H9 (cell line): ENCODE data around the gene MYOM1. TPM values are rescaled to one million over a fixed set of nuclear protein-coding genes. Genes with fewer than 3 reads are reported as not detected.

Experiments used
- DNase-seq: peaks from one replicate; pipeline ENCODE4 v3.0.0-alpha.2; 2017
- H2AFZ ChIP-seq: one replicate; pipeline ENCODE4 v1.6.1; 2013; ENCODE audit warnings: mild to moderate bottlenecking, low read length, control low read depth, moderate library complexity
- H2AK5ac ChIP-seq: 2 replicates; pipeline ENCODE4 v1.6.1; 2013; ENCODE audit warnings: low read length, control low read depth, mixed read lengths; ENCODE audit not compliant: insufficient read length
- H2BK120ac ChIP-seq: one replicate; pipeline ENCODE4 v1.6.1; 2013; ENCODE audit warnings: low read depth, mild to moderate bottlenecking, low read length, control low read depth, inconsistent platforms; ENCODE audit not compliant: poor library complexity, severe bottlenecking
- H2BK12ac ChIP-seq: 2 replicates; pipeline ENCODE4 v1.6.1; 2013; ENCODE audit warnings: low read length, control low read depth, mixed read lengths, low read depth; ENCODE audit not compliant: insufficient read length
- H2BK15ac ChIP-seq: 2 replicates; pipeline ENCODE4 v1.6.1; 2013; ENCODE audit warnings: low read depth, low read length, control low read depth
- H2BK20ac ChIP-seq: one replicate; pipeline ENCODE4 v1.6.1; 2013; ENCODE audit warnings: low read depth, mild to moderate bottlenecking, low read length, control low read depth, inconsistent platforms; ENCODE audit not compliant: poor library complexity, severe bottlenecking
- H2BK5ac ChIP-seq: 2 replicates; pipeline ENCODE4 v1.6.1; 2013; ENCODE audit warnings: low read length, control low read depth, mixed read lengths; ENCODE audit not compliant: insufficient read length
- H3K14ac ChIP-seq: 2 replicates; pipeline ENCODE4 v1.6.1; 2013; ENCODE audit warnings: low read length, control low read depth; ENCODE audit not compliant: insufficient read depth
- H3K18ac ChIP-seq: 2 replicates; pipeline ENCODE4 v1.6.1; 2013; ENCODE audit warnings: low read depth, mild to moderate bottlenecking, mixed read lengths, low read length, control low read depth; ENCODE audit not compliant: insufficient read length
- H3K23ac ChIP-seq: 2 replicates; pipeline ENCODE4 v1.6.1; 2013; ENCODE audit warnings: low read length, control low read depth, mixed read lengths, low read depth; ENCODE audit not compliant: insufficient read length
- H3K23me2 ChIP-seq: 2 replicates; pipeline ENCODE4 v1.6.1; 2013; ENCODE audit warnings: low read depth, mild to moderate bottlenecking, mixed read lengths, low read length, control low read depth; ENCODE audit not compliant: insufficient read length, poor library complexity, severe bottlenecking
- H3K27ac ChIP-seq: 2 replicates; pipeline ENCODE4 v1.5.1; 2013; ENCODE audit warnings: low read length, control low read depth, mixed read lengths, low read depth; ENCODE audit not compliant: insufficient read length
- H3K27me3 ChIP-seq: 2 replicates; pipeline ENCODE4 v1.6.1; 2013; ENCODE audit warnings: low read length, control low read depth, inconsistent platforms; ENCODE audit not compliant: insufficient read depth
- H3K4ac ChIP-seq: 2 replicates; pipeline ENCODE4 v1.6.1; 2013; ENCODE audit warnings: low read depth, mild to moderate bottlenecking, control low read depth, inconsistent platforms, low read length, moderate library complexity
- H3K4me1 ChIP-seq: 2 replicates; pipeline ENCODE4 v1.6.1; 2013; ENCODE audit warnings: low read length, control low read depth, inconsistent platforms; ENCODE audit not compliant: insufficient read depth
- H3K4me2 ChIP-seq: 2 replicates; pipeline ENCODE4 v1.6.1; 2013; ENCODE audit warnings: low read length, control low read depth, mixed read lengths; ENCODE audit not compliant: insufficient read length, insufficient read depth
- H3K56ac ChIP-seq: 2 replicates; pipeline ENCODE4 v1.6.1; 2013; ENCODE audit warnings: low read depth, mild to moderate bottlenecking, mixed read lengths, low read length, control low read depth; ENCODE audit not compliant: insufficient read length
- H3K79me1 ChIP-seq: 2 replicates; pipeline ENCODE4 v1.6.1; 2013; ENCODE audit warnings: low read depth, mild to moderate bottlenecking, moderate library complexity, low read length, control low read depth, inconsistent platforms; ENCODE audit not compliant: insufficient read depth, poor library complexity, severe bottlenecking
- H3K79me2 ChIP-seq: 2 replicates; pipeline ENCODE4 v1.6.1; 2013; ENCODE audit warnings: low read length, control low read depth, inconsistent platforms; ENCODE audit not compliant: insufficient read depth
- H3K9ac ChIP-seq: 2 replicates; pipeline ENCODE4 v1.6.1; 2013; ENCODE audit warnings: low read length, control low read depth, mixed read lengths; ENCODE audit not compliant: insufficient read length; ENCODE audit errors: extremely low read depth
- H3K9me3 ChIP-seq: one replicate; pipeline ENCODE4 v1.6.1; 2013; ENCODE audit warnings: low read depth, low read length, inconsistent platforms; ENCODE audit not compliant: control insufficient read depth
- H3T11ph ChIP-seq: one replicate; pipeline ENCODE4 v1.6.1; 2013; ENCODE audit warnings: mild to moderate bottlenecking, low read length, control low read depth, inconsistent platforms
- H4K20me1 ChIP-seq: one replicate; pipeline ENCODE4 v1.6.1; 2013; ENCODE audit not compliant: control insufficient read depth, insufficient read length, insufficient read depth
- H4K5ac ChIP-seq: 2 replicates; pipeline ENCODE4 v1.6.1; 2013; ENCODE audit warnings: low read depth, mild to moderate bottlenecking, mixed read lengths, low read length, control low read depth; ENCODE audit not compliant: insufficient read length
- H4K8ac ChIP-seq: replicated peaks from 2 replicates; pipeline ENCODE4 v1.6.1; 2013; ENCODE audit warnings: low read length, control low read depth, mixed read lengths, low read depth; ENCODE audit not compliant: insufficient read length
- H4K91ac ChIP-seq: 2 replicates; pipeline ENCODE4 v1.6.1; 2013; ENCODE audit warnings: low read depth, mild to moderate bottlenecking, moderate library complexity, mixed read lengths, low read length, control low read depth; ENCODE audit not compliant: insufficient read length
- H3K27ac Mint-ChIP-seq, 3 experiments: 2 replicates in 2 of 3; 3 replicates in 1 of 3; pipeline ENCODE4 v1.8.0; 2020 to 2021; ENCODE audit warnings: mixed read lengths in 3 of 3, mild to moderate bottlenecking in 1 of 3, moderate library complexity in 1 of 3
- H3K27me3 Mint-ChIP-seq: 2 replicates; pipeline ENCODE4 v1.8.0; 2021; ENCODE audit warnings: low read depth, mild to moderate bottlenecking, moderate library complexity, mixed read lengths
- H3K36me3 Mint-ChIP-seq, 3 experiments: 2 replicates in 2 of 3; 3 replicates in 1 of 3; pipeline ENCODE4 v1.8.0; 2020 to 2021; ENCODE audit warnings: low read depth in 3 of 3, mixed read lengths in 3 of 3; ENCODE audit not compliant: insufficient read depth in 1 of 3
- H3K4me1 Mint-ChIP-seq, 2 experiments: 2 replicates each; pipeline ENCODE4 v1.8.0; 2020; ENCODE audit warnings: mixed read lengths in 2 of 2
- H3K4me3 Mint-ChIP-seq, 2 experiments: 2 replicates in 1 of 2; 3 replicates in 1 of 2; pipeline ENCODE4 v1.8.0; 2020 to 2021; ENCODE audit warnings: mild to moderate bottlenecking in 2 of 2, mixed read lengths in 2 of 2, moderate library complexity in 1 of 2
- H3K9me3 Mint-ChIP-seq, 2 experiments: 2 replicates in 1 of 2; 3 replicates in 1 of 2; pipeline ENCODE4 v1.8.0; 2020; ENCODE audit warnings: mild to moderate bottlenecking in 2 of 2, mixed read lengths in 2 of 2, moderate library complexity in 1 of 2
- WGBS: extraction: QIAGEN DNeasy Blood & Tissue Kit; methylation state at CpG from one replicate; pipeline ENCODE4 v1.1.7; 2013; ENCODE audit warnings: missing lambda C conversion rate, low lambda C conversion rate, mixed read lengths; ENCODE audit not compliant: insufficient read length; ENCODE audit errors: extremely low coverage; 5-methylcytosine and 5-hydroxymethylcytosine counted together
- total RNA-seq: library from RNA; stranded (reverse); gene quantifications from 2 replicates; pipeline ENCODE4 v1.2.1, GENCODE V29; 2021
- TF ChIP-seq, protein P1 (sequence below): fragments of 200-600 bp; sonication (generic); conservative IDR thresholded peaks from 3 replicates; pipeline ENCODE4 v1.8.0; 2021; ENCODE audit warnings: antibody characterized with exemption, mild to moderate bottlenecking

The MYOM1 gene
- total RNA-seq, 1 experiment from 2014 or later: 0.17 TPM

DNA sequence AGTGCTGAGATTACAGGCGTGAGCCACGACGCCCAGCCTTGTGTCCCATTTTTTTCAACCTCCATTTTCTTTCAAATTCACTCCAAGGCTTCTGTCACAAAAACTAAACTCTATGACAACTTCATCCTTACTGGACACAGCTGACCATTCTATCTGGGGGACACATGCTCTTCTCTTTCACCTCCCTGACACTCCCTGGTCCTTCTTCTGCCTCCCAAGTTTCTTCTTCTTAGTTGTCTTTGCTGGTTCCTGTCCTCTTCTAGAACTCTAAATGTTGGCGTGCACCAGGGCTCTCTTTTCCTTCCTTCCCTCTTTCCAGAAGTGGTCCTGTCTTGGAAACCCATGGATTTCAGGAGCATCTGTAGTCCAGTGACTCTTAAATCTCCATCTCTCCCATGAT is 166.7 kb downstream of the MYOM1 start:
- DNase-seq: no peak
- no peak overlapping the region for H2AFZ ChIP-seq
- H3K27ac Mint-ChIP-seq: no peak overlapping the region

More for the DNA sequence above, 166.7 kb downstream of the MYOM1 start:
- Histone ChIP-seq H3K56ac (no peak overlapping the region), H3K9ac (no peak overlapping the region), H3K23ac (no peak overlapping the region), H3K23me2 (no peaks in the 10 kb centered on the region), H2BK15ac (no peak overlapping the region), H3T11ph (no peak overlapping the region), H2BK5ac (no peak overlapping the region), H4K8ac (no peak overlapping the region), H4K91ac (no peak overlapping the region), H3K27me3 (no peaks in the 10 kb centered on the region), H3K4me1 (no peaks in the 10 kb centered on the region; the same call in 1 of the 2 replicates), H3K79me2 (no peaks in the 10 kb centered on the region), H4K5ac (no peak overlapping the region), H4K20me1 (no peaks in the 10 kb centered on the region), H2BK20ac (no peak overlapping the region), H3K79me1 (no peaks in the 10 kb centered on the region), H3K18ac (no peak overlapping the region), H3K9me3 (no peaks in the 10 kb centered on the region), H2AK5ac (no peak overlapping the region), H3K4ac (no peak overlapping the region), H3K4me2 (no peak overlapping the region), H3K27ac (no peak overlapping the region), H2BK12ac (no peak overlapping the region), H2BK120ac (no peak overlapping the region), H3K14ac (no peak overlapping the region)
- Mint-ChIP-seq H3K9me3 (peaks cover 8 to 11% of the 10 kb centered on the region in 2 experiments; a peak in 4 of 5 replicates), H3K27me3 (no peaks in the 10 kb centered on the region), H3K4me3 (no peak overlapping the region), H3K36me3 (peaks cover 0 to 14% (median 3%) of the 10 kb centered on the region in 3 experiments; a peak in 5 of 7 replicates), H3K4me1 (peaks cover 17 to 20% of the 10 kb centered on the region in 2 experiments)
- no CpG with 5 or more reads among the region's 4 CpGs for WGBS
- TF ChIP-seq, protein P1, sequence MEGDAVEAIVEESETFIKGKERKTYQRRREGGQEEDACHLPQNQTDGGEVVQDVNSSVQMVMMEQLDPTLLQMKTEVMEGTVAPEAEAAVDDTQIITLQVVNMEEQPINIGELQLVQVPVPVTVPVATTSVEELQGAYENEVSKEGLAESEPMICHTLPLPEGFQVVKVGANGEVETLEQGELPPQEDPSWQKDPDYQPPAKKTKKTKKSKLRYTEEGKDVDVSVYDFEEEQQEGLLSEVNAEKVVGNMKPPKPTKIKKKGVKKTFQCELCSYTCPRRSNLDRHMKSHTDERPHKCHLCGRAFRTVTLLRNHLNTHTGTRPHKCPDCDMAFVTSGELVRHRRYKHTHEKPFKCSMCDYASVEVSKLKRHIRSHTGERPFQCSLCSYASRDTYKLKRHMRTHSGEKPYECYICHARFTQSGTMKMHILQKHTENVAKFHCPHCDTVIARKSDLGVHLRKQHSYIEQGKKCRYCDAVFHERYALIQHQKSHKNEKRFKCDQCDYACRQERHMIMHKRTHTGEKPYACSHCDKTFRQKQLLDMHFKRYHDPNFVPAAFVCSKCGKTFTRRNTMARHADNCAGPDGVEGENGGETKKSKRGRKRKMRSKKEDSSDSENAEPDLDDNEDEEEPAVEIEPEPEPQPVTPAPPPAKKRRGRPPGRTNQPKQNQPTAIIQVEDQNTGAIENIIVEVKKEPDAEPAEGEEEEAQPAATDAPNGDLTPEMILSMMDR: no peak
